ENCODE data around the gene SOX13.

The SOX13 gene

DNA sequence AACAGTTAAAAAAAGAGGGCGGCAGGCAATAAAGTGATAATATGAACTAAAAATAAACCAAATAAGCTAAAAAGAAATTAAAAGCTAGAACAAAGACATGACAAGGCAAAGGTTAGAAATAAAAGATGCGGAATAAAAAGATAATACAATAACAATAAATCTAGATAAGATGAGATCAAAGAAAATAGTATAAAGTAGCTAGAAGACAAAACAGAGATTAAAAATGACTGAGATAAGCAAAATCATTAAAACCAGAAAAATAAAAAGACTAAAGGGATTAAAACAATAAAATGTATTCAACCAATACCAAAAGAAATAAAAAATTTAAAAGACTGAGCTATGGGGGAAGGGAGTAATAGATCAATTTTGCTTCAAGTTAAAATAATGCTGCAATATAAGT, 10.8 kb upstream of the SOX13 start:
- H3K9ac ChIP-seq (ENCODE audit: low read depth, low read length), result no peak overlapping the region
- H3K27me3 ChIP-seq (ENCODE audit: control insufficient read depth, insufficient read depth, low read length), result no peaks in the 10 kb centered on the region
- no peaks in the 10 kb centered on the region for H3K36me3 ChIP-seq (ENCODE audit: control insufficient read depth, insufficient read depth, low read length)
- H3K9me3 ChIP-seq (ENCODE audit: control insufficient read depth, insufficient read depth, low read length), result no peaks in the 10 kb centered on the region
- no peak overlapping the region for H3K4me3 ChIP-seq (ENCODE audit: low read depth, low read length)
- H3K4me1 ChIP-seq (ENCODE audit: control insufficient read depth, insufficient read depth, low read length), result peaks cover 15% of the 10 kb centered on the region
- H3K27ac ChIP-seq (ENCODE audit: low read depth, low read length), result no peak overlapping the region

DNA sequence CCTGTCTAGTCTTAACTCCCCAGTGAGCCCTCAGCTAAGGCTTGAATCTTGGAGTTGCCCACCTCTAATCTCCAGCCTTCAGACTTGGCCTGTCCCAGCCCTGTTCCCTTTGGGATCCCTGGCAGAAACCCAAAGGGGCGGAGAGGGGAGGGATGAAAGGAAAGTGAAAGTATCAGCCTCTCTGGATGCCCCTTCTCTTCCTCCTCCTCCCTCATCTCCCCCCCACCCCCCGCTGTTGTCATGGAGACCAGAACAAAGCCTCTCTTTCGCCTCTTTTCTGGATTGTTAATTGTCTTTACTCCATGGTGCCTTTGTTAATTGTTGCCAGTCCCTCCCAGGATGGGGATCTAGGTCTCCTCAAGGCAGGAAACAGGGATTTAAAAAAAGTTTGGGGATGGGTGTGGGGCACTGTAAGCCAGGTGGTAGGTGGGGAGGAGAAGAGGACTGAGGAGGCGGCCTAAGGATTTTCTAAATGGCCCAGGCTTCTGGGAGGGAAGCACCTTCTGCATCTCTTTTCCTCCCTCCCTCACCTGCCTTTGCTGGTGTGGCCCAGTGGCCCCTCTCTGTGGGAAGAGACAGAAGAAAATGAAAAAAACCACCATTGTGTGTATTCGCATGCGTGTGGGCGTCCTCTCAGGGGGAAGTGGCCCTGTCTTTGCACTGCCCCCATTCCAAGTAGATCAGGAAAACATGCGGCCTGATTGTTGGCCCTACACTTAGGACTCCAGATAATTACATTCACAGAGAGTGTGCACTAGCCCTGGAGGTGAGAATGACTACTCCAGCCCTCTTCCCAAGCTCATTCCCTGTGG, 7.5 kb upstream of the SOX13 start:
- H3K9me3 ChIP-seq (ENCODE audit: control insufficient read depth, insufficient read depth, low read length), result no peaks in the 10 kb centered on the region
- H3K4me1 ChIP-seq (ENCODE audit: control insufficient read depth, insufficient read depth, low read length), result peaks cover 22% of the 10 kb centered on the region
- peak overlapping the region; percentile 83 for H3K27ac ChIP-seq (ENCODE audit: low read depth, low read length)
- 0 out of 2 replicates have a peak overlapping the region, but pooled peaks have one; percentile 7 for H3K4me3 ChIP-seq (ENCODE audit: low read depth, low read length)
- H3K36me3 ChIP-seq (ENCODE audit: control insufficient read depth, insufficient read depth, low read length), result no peaks in the 10 kb centered on the region
- no peaks in the 10 kb centered on the region for H3K27me3 ChIP-seq (ENCODE audit: control insufficient read depth, insufficient read depth, low read length)
- H3K9ac ChIP-seq (ENCODE audit: low read depth, low read length), result peak overlapping the region; percentile 16; the same call in 1 of the 2 replicates

DNA sequence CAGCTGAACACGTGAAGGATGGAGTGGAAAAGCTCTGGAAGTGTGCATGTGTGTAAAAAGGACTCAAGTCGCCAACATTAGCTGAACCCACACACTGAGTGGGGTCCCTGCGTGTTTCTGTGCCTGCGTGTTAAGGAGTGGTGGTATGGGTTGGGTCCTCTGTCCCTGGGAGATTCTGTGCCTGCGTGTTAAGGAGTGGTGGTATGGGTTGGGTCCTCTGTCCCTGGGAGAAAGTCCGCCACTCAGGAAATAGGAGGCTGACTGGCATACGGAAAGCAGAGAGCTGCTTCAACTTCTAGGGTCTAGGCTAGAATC, 7.0 kb upstream of the SOX13 start:
- Histone ChIP-seq H3K9ac (ENCODE audit: low read depth, low read length) (0 out of 2 replicates have a peak overlapping the region, but pooled peaks have one; percentile 16), H3K9me3 (ENCODE audit: control insufficient read depth, insufficient read depth, low read length) (no peaks in the 10 kb centered on the region), H3K27me3 (ENCODE audit: control insufficient read depth, insufficient read depth, low read length) (no peaks in the 10 kb centered on the region), H3K4me3 (ENCODE audit: low read depth, low read length) (no peak overlapping the region), H3K4me1 (ENCODE audit: control insufficient read depth, insufficient read depth, low read length) (peaks cover 22% of the 10 kb centered on the region), H3K27ac (ENCODE audit: low read depth, low read length) (peak overlapping the region; percentile 83), H3K36me3 (ENCODE audit: control insufficient read depth, insufficient read depth, low read length) (no peaks in the 10 kb centered on the region)

DNA sequence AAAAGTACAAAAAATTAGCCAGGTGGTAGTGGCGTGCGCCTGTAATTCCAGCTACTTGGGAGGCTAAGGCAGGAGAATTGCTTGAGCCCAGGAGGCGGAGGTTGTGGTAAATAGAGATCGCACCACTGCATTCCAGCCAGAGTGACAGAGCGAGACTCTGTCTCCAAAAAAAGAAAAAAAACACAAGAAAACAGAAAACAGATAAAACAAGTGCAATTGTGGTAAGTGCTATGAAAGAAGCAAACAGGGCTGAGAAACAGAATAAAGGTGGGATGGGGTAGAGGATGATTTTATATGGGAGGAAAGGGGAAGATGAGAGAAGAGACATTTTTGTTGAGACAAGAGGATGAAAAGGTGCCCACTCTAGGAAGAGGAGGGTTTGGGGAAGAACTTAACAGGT, 5.0 kb upstream of the SOX13 start:
- Histone ChIP-seq H3K27ac (ENCODE audit: low read depth, low read length) (no peak overlapping the region), H3K9ac (ENCODE audit: low read depth, low read length) (no peak overlapping the region), H3K36me3 (ENCODE audit: control insufficient read depth, insufficient read depth, low read length) (no peaks in the 10 kb centered on the region), H3K27me3 (ENCODE audit: control insufficient read depth, insufficient read depth, low read length) (0 out of 2 replicates have a peak, but pooled peaks cover 3% of the 10 kb centered on the region), H3K4me3 (ENCODE audit: low read depth, low read length) (no peak overlapping the region), H3K4me1 (ENCODE audit: control insufficient read depth, insufficient read depth, low read length) (peaks cover 22% of the 10 kb centered on the region), H3K9me3 (ENCODE audit: control insufficient read depth, insufficient read depth, low read length) (no peaks in the 10 kb centered on the region)

DNA sequence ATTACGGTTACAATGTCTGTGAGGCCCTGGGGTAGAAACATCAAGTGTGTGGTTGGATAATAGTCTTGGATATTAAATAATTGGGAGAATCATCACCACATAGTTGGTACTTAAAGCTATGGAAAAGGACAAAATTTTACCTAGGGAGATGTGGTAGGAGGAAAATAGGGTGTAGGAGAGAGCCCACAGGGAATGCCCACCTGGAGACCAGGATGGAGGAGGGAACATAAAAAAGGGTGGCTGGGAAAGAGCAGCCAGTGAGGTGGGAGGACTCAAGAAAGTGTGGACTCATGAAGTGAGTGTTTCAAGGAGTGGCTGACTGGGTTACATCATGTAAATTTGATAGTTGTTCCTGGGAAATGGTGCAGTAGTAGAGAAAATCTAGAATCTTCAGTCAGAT, 3.0 kb upstream of the SOX13 start:
- H3K4me3 ChIP-seq (ENCODE audit: low read depth, low read length), result no peak overlapping the region
- H3K36me3 ChIP-seq (ENCODE audit: control insufficient read depth, insufficient read depth, low read length), result no peaks in the 10 kb centered on the region
- H3K27ac ChIP-seq (ENCODE audit: low read depth, low read length), result no peak overlapping the region
- peaks cover 19% of the 10 kb centered on the region for H3K4me1 ChIP-seq (ENCODE audit: control insufficient read depth, insufficient read depth, low read length)
- 0 out of 2 replicates have a peak, but pooled peaks cover 3% of the 10 kb centered on the region for H3K27me3 ChIP-seq (ENCODE audit: control insufficient read depth, insufficient read depth, low read length)
- no peaks in the 10 kb centered on the region for H3K9me3 ChIP-seq (ENCODE audit: control insufficient read depth, insufficient read depth, low read length)
- no peak overlapping the region for H3K9ac ChIP-seq (ENCODE audit: low read depth, low read length)

DNA sequence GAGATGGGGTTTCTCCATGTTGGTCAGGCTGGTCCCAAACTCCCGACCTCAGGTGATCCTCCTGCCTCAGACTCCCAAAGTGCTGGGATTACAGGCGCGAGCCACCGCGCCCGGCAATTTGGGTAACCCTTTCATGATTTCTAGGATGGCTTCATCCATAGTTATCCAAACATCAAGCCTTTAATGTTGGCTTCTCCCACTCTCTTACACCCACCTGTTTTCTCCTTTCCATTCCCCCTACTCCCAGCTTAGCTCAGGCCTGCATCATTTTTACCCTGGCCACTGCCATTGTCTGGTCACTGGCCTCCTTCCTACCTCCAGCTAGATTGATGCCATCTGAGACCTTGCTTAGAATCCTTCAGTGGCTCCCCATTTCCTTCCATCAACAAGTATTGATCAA, 2.0 kb upstream of the SOX13 start:
- Histone ChIP-seq H3K27ac (ENCODE audit: low read depth, low read length) (no peak overlapping the region), H3K4me1 (ENCODE audit: control insufficient read depth, insufficient read depth, low read length) (peaks cover 19% of the 10 kb centered on the region), H3K9ac (ENCODE audit: low read depth, low read length) (no peak overlapping the region), H3K9me3 (ENCODE audit: control insufficient read depth, insufficient read depth, low read length) (no peaks in the 10 kb centered on the region), H3K36me3 (ENCODE audit: control insufficient read depth, insufficient read depth, low read length) (no peaks in the 10 kb centered on the region), H3K27me3 (ENCODE audit: control insufficient read depth, insufficient read depth, low read length) (peaks cover 8% of the 10 kb centered on the region), H3K4me3 (ENCODE audit: low read depth, low read length) (no peak overlapping the region)

DNA sequence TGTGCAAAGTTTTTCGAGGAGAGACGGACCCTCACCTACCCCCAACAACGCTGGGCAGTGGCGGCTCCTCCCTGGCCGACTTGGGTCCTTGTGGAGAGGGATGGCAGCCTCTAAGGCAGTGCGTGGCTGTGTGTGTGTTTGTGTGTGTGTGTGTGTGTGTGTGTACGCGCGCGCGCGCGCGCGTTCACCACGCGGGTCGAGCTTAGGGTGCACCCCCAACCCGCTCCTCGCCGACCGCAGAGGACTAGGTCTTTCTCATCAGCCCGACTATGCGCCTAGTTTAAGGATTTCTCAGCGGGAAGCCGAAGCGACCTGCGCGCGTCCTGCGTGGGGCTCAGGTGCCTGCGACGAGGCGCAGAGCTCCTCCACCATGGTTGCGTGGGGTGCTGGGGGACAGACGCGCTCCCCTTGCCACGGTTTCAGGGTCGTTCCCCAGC, 940 bp downstream of the SOX13 start:
- peak overlapping the region; percentile 91 for H3K4me3 ChIP-seq (ENCODE audit: low read depth, low read length)
- H3K9me3 ChIP-seq (ENCODE audit: control insufficient read depth, insufficient read depth, low read length), result no peaks in the 10 kb centered on the region
- no peaks in the 10 kb centered on the region for H3K36me3 ChIP-seq (ENCODE audit: control insufficient read depth, insufficient read depth, low read length)
- H3K27ac ChIP-seq (ENCODE audit: low read depth, low read length), result peak overlapping the region; percentile 70
- H3K4me1 ChIP-seq (ENCODE audit: control insufficient read depth, insufficient read depth, low read length), result peaks cover 40% of the 10 kb centered on the region
- peak overlapping the region; percentile 54; the same call in 1 of the 2 replicates for H3K9ac ChIP-seq (ENCODE audit: low read depth, low read length)
- H3K27me3 ChIP-seq (ENCODE audit: control insufficient read depth, insufficient read depth, low read length), result peaks cover 8% of the 10 kb centered on the region

DNA sequence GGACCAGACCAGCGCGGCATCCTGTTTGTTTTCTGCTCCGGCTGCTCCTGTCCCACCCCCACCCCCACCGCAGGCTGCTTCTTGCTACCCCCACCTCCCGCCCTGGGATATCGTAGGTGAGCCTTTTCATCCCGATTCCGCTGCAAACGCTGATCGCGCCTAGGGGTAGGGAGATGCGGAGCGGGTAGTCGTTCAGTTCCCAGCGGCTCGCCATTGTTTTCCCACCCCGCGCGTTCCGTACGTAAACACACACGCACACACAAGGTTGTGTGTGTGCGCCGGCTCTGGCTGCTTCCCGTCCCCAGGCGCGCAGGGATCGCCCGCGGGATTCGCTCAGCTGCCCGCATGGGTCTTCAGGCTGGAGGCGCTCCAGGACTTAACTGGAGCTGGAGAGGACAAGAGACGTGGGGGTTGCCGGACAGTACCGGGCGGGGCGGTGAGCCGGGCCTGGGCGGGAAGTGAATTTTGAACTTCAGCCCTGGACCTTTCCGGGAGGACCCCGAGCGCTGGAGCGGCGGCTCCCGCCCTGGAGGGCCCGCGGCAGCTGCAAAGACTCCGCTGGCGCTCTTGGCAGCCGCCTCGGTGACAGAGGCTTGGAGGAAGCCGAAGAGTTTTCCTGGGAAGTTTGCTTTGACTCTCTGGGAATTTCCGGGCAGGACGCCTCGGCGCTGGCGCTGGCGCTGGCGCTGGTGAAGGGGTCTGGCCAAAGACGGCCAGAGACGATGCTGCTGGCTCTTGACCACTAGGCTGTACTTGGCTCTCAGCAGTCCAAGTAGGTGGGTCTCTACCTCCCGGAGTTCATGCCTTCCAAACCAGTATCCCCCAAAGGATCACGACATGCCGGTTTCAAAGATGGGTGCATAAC, 1.6 kb downstream of the SOX13 start:
- Histone ChIP-seq H3K27me3 (ENCODE audit: control insufficient read depth, insufficient read depth, low read length) (peaks cover 8% of the 10 kb centered on the region), H3K27ac (ENCODE audit: low read depth, low read length) (peak overlapping the region; percentile 70), H3K4me1 (ENCODE audit: control insufficient read depth, insufficient read depth, low read length) (peaks cover 41% of the 10 kb centered on the region), H3K9ac (ENCODE audit: low read depth, low read length) (peak overlapping the region; percentile 54), H3K4me3 (ENCODE audit: low read depth, low read length) (peak overlapping the region; percentile 91), H3K36me3 (ENCODE audit: control insufficient read depth, insufficient read depth, low read length) (no peaks in the 10 kb centered on the region), H3K9me3 (ENCODE audit: control insufficient read depth, insufficient read depth, low read length) (no peaks in the 10 kb centered on the region)

DNA sequence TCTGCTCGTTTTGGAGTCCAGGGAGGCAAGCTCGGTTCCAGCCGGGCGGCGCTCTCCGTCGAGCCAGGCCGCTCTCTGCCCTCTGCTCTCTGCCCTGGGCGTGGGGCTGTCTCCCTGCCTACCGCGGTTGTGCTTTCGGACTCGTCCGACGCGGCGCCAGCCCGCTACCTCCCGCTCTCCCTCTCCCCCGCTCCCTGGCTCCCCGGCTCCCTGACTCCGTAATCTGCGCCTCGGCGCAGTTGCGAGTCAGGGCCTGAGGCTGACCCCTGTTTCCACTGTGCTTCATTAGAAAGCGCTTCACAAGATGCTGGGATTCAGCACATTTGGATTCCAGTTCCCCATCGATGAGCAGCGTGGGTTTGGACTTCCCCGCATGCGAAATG, 2.2 kb downstream of the SOX13 start:
- Histone ChIP-seq H3K4me3 (ENCODE audit: low read depth, low read length) (peak overlapping the region; percentile 91), H3K9ac (ENCODE audit: low read depth, low read length) (peak overlapping the region; percentile 29; the same call in 1 of the 2 replicates), H3K27ac (ENCODE audit: low read depth, low read length) (no peak overlapping the region)

DNA sequence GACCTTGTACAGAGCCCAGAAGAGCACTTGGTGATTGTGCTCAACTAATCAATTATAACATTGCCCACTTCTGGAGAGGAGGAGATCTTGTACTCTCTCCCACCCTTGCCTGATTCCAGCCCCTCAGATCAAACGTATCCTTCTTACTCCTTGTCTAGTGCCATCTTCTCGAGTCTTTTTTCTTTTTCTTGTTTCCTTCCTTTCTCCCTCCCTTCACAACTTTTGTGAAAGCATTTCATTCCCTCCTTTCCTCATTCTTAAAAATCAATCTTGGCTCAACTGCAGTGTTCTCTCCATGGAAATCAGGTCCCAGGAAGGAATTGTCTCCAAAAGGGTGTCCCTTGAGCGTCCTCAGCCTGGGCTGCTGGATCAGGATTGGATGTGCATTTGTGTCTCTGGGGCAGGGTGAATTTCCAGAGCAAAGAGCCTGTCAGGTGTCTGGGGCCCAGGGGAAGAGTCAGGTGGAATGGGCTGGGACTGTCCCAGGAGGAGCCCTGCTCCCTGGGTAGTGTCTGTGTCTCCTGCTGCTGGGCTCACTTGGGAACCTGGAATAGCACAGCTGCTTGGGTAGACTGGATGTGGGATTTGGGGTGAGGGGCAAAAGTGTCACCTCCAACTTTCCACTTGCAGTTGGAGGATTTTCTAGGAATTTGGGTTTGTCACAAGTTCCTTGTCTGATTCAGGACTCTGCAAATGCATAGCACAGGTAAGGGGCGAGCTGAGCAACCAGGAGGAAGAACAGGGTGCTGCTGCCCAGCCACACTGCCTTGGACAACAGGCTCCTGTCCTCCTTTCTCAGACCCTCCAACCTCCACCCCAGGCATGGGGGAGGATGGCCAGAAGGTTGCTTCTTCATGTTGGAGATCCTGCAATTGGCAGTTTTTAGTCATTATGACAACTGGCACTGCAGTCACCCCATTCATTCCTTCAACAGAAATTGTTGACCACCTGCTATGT, 3.3 kb downstream of the SOX13 start:
- Histone ChIP-seq H3K36me3 (ENCODE audit: control insufficient read depth, insufficient read depth, low read length) (no peaks in the 10 kb centered on the region), H3K9ac (ENCODE audit: low read depth, low read length) (no peak overlapping the region), H3K4me3 (ENCODE audit: low read depth, low read length) (peak overlapping the region; percentile 91), H3K4me1 (ENCODE audit: control insufficient read depth, insufficient read depth, low read length) (peaks cover 50% of the 10 kb centered on the region), H3K27me3 (ENCODE audit: control insufficient read depth, insufficient read depth, low read length) (peaks cover 8% of the 10 kb centered on the region), H3K9me3 (ENCODE audit: control insufficient read depth, insufficient read depth, low read length) (no peaks in the 10 kb centered on the region), H3K27ac (ENCODE audit: low read depth, low read length) (no peak overlapping the region)

More for the DNA sequence above, 2.2 kb downstream of the SOX13 start:
- Histone ChIP-seq H3K36me3 (ENCODE audit: control insufficient read depth, insufficient read depth, low read length) (no peaks in the 10 kb centered on the region), H3K9me3 (ENCODE audit: control insufficient read depth, insufficient read depth, low read length) (no peaks in the 10 kb centered on the region), H3K27me3 (ENCODE audit: control insufficient read depth, insufficient read depth, low read length) (peaks cover 8% of the 10 kb centered on the region), H3K4me1 (ENCODE audit: control insufficient read depth, insufficient read depth, low read length) (peaks cover 42% of the 10 kb centered on the region)
